Measurements from ENCODE around the gene GPR35. TPM values are rescaled to one million over a fixed set of nuclear protein-coding genes. Genes with fewer than 3 reads are reported as not detected.

Gene GPR35
- total RNA-seq, 1 experiment from 2014 or later: 0.22 TPM

GRCh38 chr2:240631548-240632305 is 6.4 kb downstream of the GPR35 start (continued):
- TF ChIP-seq, protein P1, sequence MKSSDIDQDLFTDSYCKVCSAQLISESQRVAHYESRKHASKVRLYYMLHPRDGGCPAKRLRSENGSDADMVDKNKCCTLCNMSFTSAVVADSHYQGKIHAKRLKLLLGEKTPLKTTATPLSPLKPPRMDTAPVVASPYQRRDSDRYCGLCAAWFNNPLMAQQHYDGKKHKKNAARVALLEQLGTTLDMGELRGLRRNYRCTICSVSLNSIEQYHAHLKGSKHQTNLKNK (CRISPR knock-in tag; IDR thresholded peaks at IDR 0.05): no peak
- TF ChIP-seq, protein P2, sequence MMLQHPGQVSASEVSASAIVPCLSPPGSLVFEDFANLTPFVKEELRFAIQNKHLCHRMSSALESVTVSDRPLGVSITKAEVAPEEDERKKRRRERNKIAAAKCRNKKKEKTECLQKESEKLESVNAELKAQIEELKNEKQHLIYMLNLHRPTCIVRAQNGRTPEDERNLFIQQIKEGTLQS (CRISPR knock-in tag; conservative IDR thresholded peaks at IDR 0.05): no peak

GRCh38 chr2:240632306-240632721 is 7.0 kb downstream of the GPR35 start:
- Mint-ChIP-seq H3K4me1 (no peaks in the 10 kb centered on the region), H3K36me3 (peaks cover 21% of the 10 kb centered on the region), H3K27me3 (ENCODE audit: low read depth) (peaks cover 7% of the 10 kb centered on the region), H3K9me3 (peaks cover 37% of the 10 kb centered on the region), H3K27ac (no peak overlapping the region), H3K4me3 (no peak overlapping the region)
- ATAC-seq (no peak), DNase-seq (ENCODE audit: low spot score) (no peak)
- TF ChIP-seq MXD4 (CRISPR knock-in tag; IDR thresholded peaks at IDR 0.05; ENCODE audit: borderline replicate concordance) (no peak), E2F4 (CRISPR knock-in tag; IDR thresholded peaks at IDR 0.05; ENCODE audit: borderline replicate concordance, low read depth) (no peak), NFATC4 (CRISPR knock-in tag; IDR thresholded peaks at IDR 0.05) (no peak), ELF4 (CRISPR knock-in tag; IDR thresholded peaks at IDR 0.05; ENCODE audit: low read depth) (no peak), ZBTB21 (CRISPR knock-in tag; IDR thresholded peaks at IDR 0.05; ENCODE audit: borderline replicate concordance) (no peak), NFYB (CRISPR knock-in tag; conservative IDR thresholded peaks at IDR 0.05; ENCODE audit: low read depth) (no peak), KAT7 (CRISPR knock-in tag; IDR thresholded peaks at IDR 0.05; ENCODE audit: borderline replicate concordance) (no peak), RORB (CRISPR knock-in tag; IDR thresholded peaks at IDR 0.05) (no peak), CREM (CRISPR knock-in tag; IDR thresholded peaks at IDR 0.05) (no peak), GTF2I (CRISPR knock-in tag; conservative IDR thresholded peaks at IDR 0.05) (no peak), RELA (CRISPR knock-in tag; IDR thresholded peaks at IDR 0.05; ENCODE audit: borderline replicate concordance) (no peak)
- TF ChIP-seq, protein P3, sequence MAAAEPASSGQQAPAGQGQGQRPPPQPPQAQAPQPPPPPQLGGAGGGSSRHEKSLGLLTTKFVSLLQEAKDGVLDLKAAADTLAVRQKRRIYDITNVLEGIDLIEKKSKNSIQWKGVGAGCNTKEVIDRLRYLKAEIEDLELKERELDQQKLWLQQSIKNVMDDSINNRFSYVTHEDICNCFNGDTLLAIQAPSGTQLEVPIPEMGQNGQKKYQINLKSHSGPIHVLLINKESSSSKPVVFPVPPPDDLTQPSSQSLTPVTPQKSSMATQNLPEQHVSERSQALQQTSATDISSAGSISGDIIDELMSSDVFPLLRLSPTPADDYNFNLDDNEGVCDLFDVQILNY (CRISPR knock-in tag; IDR thresholded peaks at IDR 0.05): no peak
- TF ChIP-seq, protein P4, sequence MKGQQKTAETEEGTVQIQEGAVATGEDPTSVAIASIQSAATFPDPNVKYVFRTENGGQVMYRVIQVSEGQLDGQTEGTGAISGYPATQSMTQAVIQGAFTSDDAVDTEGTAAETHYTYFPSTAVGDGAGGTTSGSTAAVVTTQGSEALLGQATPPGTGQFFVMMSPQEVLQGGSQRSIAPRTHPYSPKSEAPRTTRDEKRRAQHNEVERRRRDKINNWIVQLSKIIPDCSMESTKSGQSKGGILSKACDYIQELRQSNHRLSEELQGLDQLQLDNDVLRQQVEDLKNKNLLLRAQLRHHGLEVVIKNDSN (CRISPR knock-in tag; IDR thresholded peaks at IDR 0.05): no peak
- TF ChIP-seq, protein P5, sequence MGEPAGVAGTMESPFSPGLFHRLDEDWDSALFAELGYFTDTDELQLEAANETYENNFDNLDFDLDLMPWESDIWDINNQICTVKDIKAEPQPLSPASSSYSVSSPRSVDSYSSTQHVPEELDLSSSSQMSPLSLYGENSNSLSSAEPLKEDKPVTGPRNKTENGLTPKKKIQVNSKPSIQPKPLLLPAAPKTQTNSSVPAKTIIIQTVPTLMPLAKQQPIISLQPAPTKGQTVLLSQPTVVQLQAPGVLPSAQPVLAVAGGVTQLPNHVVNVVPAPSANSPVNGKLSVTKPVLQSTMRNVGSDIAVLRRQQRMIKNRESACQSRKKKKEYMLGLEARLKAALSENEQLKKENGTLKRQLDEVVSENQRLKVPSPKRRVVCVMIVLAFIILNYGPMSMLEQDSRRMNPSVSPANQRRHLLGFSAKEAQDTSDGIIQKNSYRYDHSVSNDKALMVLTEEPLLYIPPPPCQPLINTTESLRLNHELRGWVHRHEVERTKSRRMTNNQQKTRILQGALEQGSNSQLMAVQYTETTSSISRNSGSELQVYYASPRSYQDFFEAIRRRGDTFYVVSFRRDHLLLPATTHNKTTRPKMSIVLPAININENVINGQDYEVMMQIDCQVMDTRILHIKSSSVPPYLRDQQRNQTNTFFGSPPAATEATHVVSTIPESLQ (CRISPR knock-in tag; IDR thresholded peaks at IDR 0.05): no peak
- ChIA-PET POLR2A (no interaction called here), CTCF (no interaction called here)

- no peak for DNase-seq (ENCODE audit: low spot score)
- POLR2A ChIA-PET: no interaction called here
- peaks cover 10% of the 10 kb centered on the region for H3K27me3 Mint-ChIP-seq (ENCODE audit: low read depth)
- CTCF ChIA-PET: no interaction called here
- no peak overlapping the region for H3K4me3 Mint-ChIP-seq
- peaks cover 37% of the 10 kb centered on the region for H3K9me3 Mint-ChIP-seq
- peaks cover 21% of the 10 kb centered on the region for H3K36me3 Mint-ChIP-seq
- H3K27ac Mint-ChIP-seq: no peak overlapping the region
- no peak for ATAC-seq
- H3K4me1 Mint-ChIP-seq: no peaks in the 10 kb centered on the region
- TF ChIP-seq, protein P6, sequence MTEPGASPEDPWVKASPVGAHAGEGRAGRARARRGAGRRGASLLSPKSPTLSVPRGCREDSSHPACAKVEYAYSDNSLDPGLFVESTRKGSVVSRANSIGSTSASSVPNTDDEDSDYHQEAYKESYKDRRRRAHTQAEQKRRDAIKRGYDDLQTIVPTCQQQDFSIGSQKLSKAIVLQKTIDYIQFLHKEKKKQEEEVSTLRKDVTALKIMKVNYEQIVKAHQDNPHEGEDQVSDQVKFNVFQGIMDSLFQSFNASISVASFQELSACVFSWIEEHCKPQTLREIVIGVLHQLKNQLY (CRISPR knock-in tag; IDR thresholded peaks at IDR 0.05): no peak
- TF ChIP-seq FOXJ3 (CRISPR knock-in tag; IDR thresholded peaks at IDR 0.05; ENCODE audit: borderline replicate concordance) (no peak), ATF1 (CRISPR knock-in tag; IDR thresholded peaks at IDR 0.05) (no peak)
- TF ChIP-seq, protein P7, sequence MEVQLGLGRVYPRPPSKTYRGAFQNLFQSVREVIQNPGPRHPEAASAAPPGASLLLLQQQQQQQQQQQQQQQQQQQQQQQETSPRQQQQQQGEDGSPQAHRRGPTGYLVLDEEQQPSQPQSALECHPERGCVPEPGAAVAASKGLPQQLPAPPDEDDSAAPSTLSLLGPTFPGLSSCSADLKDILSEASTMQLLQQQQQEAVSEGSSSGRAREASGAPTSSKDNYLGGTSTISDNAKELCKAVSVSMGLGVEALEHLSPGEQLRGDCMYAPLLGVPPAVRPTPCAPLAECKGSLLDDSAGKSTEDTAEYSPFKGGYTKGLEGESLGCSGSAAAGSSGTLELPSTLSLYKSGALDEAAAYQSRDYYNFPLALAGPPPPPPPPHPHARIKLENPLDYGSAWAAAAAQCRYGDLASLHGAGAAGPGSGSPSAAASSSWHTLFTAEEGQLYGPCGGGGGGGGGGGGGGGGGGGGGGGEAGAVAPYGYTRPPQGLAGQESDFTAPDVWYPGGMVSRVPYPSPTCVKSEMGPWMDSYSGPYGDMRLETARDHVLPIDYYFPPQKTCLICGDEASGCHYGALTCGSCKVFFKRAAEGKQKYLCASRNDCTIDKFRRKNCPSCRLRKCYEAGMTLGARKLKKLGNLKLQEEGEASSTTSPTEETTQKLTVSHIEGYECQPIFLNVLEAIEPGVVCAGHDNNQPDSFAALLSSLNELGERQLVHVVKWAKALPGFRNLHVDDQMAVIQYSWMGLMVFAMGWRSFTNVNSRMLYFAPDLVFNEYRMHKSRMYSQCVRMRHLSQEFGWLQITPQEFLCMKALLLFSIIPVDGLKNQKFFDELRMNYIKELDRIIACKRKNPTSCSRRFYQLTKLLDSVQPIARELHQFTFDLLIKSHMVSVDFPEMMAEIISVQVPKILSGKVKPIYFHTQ (CRISPR knock-in tag; IDR thresholded peaks at IDR 0.05): no peak
These were observed 10.1 kb downstream of the GPR35 start for GRCh38 chr2:240635121-240635997.
